Measurements from ENCODE around the gene SENP1. TPM values are rescaled to one million over a fixed set of nuclear protein-coding genes. Genes with fewer than 3 reads are reported as not detected.

Gene SENP1
- total RNA-seq (10 to 100 TPM; 57.3 to 58.8 TPM), polyA plus RNA-seq (13.4 TPM)

DNA sequence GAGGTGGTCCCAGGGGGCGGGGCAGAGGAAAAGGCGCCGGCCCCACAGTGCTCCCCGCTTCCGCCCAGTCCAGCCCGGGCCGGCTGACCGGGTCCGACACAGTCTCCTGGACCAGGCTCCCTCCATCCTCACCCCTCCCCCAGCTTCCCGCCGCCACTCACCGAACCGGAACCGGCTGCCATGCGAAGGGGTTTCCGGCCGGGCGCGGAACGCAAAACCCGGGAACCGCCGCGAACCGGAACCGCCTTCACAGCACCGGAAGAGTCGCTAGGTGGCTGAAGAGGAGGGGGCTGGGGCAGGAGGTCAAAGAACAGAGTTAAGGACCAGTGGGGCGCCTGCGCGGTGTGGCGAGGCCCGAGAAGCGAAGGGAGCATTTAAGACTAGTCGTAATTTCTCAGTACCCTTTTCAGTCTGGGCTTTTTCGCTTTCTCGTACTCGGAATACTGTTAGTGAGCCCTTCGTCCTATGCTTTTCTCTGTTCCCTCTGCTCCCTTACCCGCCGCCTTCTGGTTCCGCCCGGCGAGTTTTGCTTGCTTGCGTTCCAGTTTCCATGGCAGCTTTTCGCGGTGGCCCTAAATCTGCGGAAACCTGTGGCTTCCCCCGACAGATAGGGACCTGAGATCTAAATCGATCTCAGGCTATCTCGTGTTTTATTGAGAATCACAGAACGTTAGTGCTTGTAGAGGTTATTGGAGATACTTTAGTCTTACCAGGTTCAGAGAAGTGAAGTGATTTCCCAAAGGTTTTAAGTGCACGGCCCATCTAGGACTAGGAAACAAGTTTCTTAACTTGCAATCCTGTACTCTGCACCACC is at the start of gene SENP1:
Gene SENP1, minus strand, starts transcription at position 213 of the 814 bp plus-strand sequence. CDS start 4,607 bp downstream, outside the sequence.
- POLR2A ChIA-PET, result interaction anchor here (0.6 to 2.1 kb wide), 4 partner anchors 51 to 746 kb away, joined by 4 to 17 read pairs (median 5); partner anchors contain the start of genes ASB8 and DDX23

DNA sequence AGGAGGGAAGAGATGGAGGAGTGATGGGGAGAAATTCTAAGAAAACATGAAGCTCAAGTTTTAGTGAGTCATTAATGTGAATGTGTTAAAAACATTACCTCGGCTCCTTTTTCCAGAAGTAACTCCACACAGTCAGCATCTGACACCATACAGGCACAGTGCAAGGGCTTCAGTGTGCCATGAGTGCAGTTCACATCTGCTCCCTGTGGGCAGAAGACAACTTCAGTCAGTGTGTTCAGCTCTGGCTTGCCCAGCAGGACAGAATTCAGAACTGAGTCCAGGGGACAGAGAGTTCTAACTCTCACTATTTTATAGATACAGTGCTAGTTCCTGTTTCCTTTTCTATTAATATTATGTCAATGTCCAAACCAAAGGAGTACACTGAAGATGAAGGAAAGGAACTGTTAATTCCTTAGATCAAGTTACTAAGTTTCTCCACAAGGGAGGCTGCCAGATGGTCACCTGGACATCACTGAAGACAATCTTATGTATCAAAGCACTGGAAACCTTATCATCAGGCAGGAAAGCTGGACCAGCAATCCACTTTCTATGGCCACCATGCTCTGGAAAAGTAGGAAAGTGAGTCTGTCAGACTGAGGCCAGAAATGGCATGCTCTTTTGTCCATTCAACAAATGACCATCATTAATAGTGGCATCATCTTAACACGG is 45.4 kb upstream of the SENP1 start:
- H3K27me3 Mint-ChIP-seq, result no peaks in the 10 kb centered on the region
- H3K27me3 ChIP-seq (ENCODE audit: insufficient read depth, low read length, poor library complexity, severe bottlenecking), result no peaks in the 10 kb centered on the region
- ChIA-PET CTCF (no interaction called here), POLR2A (no interaction called here)
- no peak overlapping the region for H3K27ac ChIP-seq (ENCODE audit: low read depth, low read length)
- peaks cover 14 to 30% (median 25%) of the 10 kb centered on the region in 3 donors for H3K4me1 Mint-ChIP-seq
- H3K9me3 Mint-ChIP-seq, result no peaks in the 10 kb centered on the region
- no peaks in the 10 kb centered on the region for H3K9me3 ChIP-seq (ENCODE audit: low read length)
- H3K4me1 ChIP-seq (ENCODE audit: insufficient read depth, low read length), result peaks cover 2% of the 10 kb centered on the region
- H3K36me3 Mint-ChIP-seq, result peaks cover 0 to 75% (median 15%) of the 10 kb centered on the region in 3 donors
- H3K27ac Mint-ChIP-seq, result no peak overlapping the region
- DNase-seq, result no peak
- no peak overlapping the region for H3K4me3 Mint-ChIP-seq
- no peak overlapping the region for H3K4me3 ChIP-seq (ENCODE audit: low read length)
- peaks cover 58% of the 10 kb centered on the region for H3K36me3 ChIP-seq (ENCODE audit: insufficient read depth, low read length)

More for the DNA sequence above, at the start of gene SENP1:
- Mint-ChIP-seq H3K4me1 (peaks cover 40 to 62% (median 51%) of the 10 kb centered on the region in 3 donors), H3K27ac (peak within 1 kb of the TSS; percentile 94 to 100 (median 99)), H3K9me3 (peaks cover 0 to 1% (median 0%) of the 10 kb centered on the region in 5 donors), H3K27me3 (no peaks in the 10 kb centered on the region), H3K4me3 (peak within 1 kb of the TSS; percentile 90 to 98 (median 95)), H3K36me3 (peaks cover 0 to 17% (median 2%) of the 10 kb centered on the region in 3 donors)
- CTCF ChIA-PET, result interaction anchor here (0.6 to 1.9 kb wide), 5 partner anchors 15 to 143 kb away, joined by 3 to 5 read pairs (median 3); partner anchors contain the start of genes ASB8 and TMEM106C
- Histone ChIP-seq H3K27me3 (ENCODE audit: insufficient read depth, low read length, poor library complexity, severe bottlenecking) (no peaks in the 10 kb centered on the region), H3K4me1 (ENCODE audit: insufficient read depth, low read length) (peaks cover 25% of the 10 kb centered on the region), H3K27ac (ENCODE audit: low read depth, low read length) (peak within 1 kb of the TSS; percentile 95), H3K36me3 (ENCODE audit: insufficient read depth, low read length) (no peaks in the 10 kb centered on the region), H3K4me3 (ENCODE audit: low read length) (peak within 1 kb of the TSS; percentile 95), H3K9me3 (ENCODE audit: low read length) (no peaks in the 10 kb centered on the region)
- DNase-seq, result peak; percentile 79 to 92 (median 89)

DNA sequence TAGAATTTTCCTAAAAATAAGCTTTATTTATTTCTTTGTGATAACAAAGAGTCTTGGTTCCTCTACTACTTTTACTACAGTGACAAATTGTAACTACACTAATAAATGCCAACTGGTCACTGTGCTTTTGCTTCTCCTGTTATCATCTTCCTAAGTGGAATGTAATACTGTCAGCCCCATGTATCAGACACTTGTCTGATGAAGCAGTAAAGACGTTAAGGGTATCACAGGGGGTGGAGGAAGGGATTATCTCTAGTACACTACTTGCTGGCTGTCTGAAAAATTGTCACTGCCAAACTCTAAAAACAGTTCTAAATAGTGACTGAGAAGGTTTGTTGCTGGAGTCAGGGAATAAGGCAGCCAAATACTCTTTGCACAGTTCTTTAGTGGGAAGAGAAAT is 40.1 kb upstream of the SENP1 start:
- no peaks in the 10 kb centered on the region for H3K27me3 Mint-ChIP-seq
- H3K9me3 Mint-ChIP-seq, result no peaks in the 10 kb centered on the region
- H3K4me3 Mint-ChIP-seq, result no peak overlapping the region
- Histone ChIP-seq H3K4me3 (ENCODE audit: low read length) (no peak overlapping the region), H3K4me1 (ENCODE audit: insufficient read depth, low read length) (no peaks in the 10 kb centered on the region), H3K27me3 (ENCODE audit: insufficient read depth, low read length, poor library complexity, severe bottlenecking) (no peaks in the 10 kb centered on the region), H3K27ac (ENCODE audit: low read depth, low read length) (no peak overlapping the region), H3K36me3 (ENCODE audit: insufficient read depth, low read length) (peaks cover 37% of the 10 kb centered on the region), H3K9me3 (ENCODE audit: low read length) (no peaks in the 10 kb centered on the region)
- peaks cover 0 to 90% (median 13%) of the 10 kb centered on the region in 3 donors for H3K36me3 Mint-ChIP-seq
- no peak for DNase-seq
- H3K4me1 Mint-ChIP-seq, result peaks cover 0 to 9% (median 3%) of the 10 kb centered on the region in 3 donors
- ChIA-PET CTCF (interaction anchor here (0.9 to 1.3 kb wide), 2 partner anchors 9 to 11 kb away, joined by 4 to 6 read pairs; partner anchors contain the start of gene ASB8), POLR2A (no interaction called here)
- H3K27ac Mint-ChIP-seq, result peak overlapping the region in 1 of 8 donors; percentile 7

DNA sequence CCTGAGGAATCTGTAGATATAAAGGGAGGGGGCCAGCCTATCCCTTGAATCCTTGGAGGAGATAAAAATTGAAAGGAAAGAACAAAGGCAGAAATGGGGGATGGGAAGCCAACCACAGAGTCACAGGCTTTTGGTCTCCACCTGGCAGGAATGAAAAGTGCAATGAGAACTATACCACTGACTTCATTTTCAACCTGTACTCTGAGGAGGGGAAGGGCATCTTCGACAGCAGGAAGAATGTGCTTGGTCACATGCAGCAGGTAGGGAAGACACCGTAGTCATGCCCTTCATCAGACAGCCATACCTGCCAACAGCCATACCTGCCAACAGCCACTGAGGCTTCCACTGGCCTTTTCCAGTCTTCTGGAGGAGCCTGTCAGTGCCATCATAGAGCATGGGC is 38.0 kb upstream of the SENP1 start:
- Mint-ChIP-seq H3K4me3 (no peak overlapping the region), H3K4me1 (peaks cover 0 to 4% (median under 1%) of the 10 kb centered on the region in 3 donors), H3K36me3 (peaks cover 0 to 80% (median 12%) of the 10 kb centered on the region in 3 donors), H3K27me3 (no peaks in the 10 kb centered on the region), H3K27ac (peak overlapping the region in 1 of 8 donors; percentile 52), H3K9me3 (no peaks in the 10 kb centered on the region)
- ChIA-PET POLR2A (interaction anchor here (1.5 kb wide), 1 partner anchor 14 kb away, joined by 3 read pairs; no protein-coding TSS in a partner anchor), CTCF (interaction anchor here (1.2 kb wide), 1 partner anchor 39 kb away, joined by 3 read pairs; the partner anchor contains the start of gene CCDC184)
- Histone ChIP-seq H3K27me3 (ENCODE audit: insufficient read depth, low read length, poor library complexity, severe bottlenecking) (no peaks in the 10 kb centered on the region), H3K9me3 (ENCODE audit: low read length) (no peaks in the 10 kb centered on the region), H3K4me3 (ENCODE audit: low read length) (no peak overlapping the region), H3K36me3 (ENCODE audit: insufficient read depth, low read length) (peaks cover 17% of the 10 kb centered on the region), H3K27ac (ENCODE audit: low read depth, low read length) (no peak overlapping the region), H3K4me1 (ENCODE audit: insufficient read depth, low read length) (no peaks in the 10 kb centered on the region)
- no peak for DNase-seq

DNA sequence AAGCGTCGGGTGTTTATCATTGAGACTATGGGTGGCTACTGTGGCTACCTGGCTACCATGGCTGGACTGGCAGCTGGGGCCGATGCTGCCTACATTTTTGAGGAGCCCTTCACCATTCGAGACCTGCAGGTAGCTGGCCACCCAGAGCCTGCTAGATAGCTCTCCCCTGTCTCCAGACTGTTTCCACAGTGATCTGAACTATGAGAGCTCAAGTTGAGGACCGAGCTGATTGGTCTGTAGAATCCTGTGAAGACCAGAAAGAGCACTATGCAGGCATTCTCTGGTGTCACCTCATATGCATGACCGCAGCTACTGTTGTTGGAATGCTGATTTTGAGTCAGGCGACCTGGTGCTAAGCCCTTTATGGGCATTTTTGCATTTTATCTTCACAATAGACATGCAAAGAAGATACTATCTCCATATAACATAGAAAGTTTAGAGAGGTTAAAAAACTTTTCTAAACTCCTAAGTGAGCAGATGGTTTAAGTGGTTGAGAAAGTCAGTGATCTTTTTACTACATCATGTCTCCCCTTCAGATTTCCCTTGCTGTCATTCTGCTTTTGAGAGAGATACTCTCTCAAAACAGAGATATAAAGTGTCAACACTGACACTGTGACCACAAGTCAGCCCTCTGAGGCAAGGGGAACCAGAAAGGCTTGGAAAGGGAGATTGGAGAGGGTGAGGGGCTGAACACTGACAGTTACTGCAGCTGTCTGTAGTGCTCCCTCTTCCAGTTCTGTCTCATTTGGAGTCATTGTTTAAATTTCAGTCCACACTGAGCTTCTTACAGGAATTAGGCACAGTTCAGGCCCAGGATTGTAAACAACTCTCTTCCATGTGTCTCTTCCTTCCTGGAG is 37.2 kb upstream of the SENP1 start:
- ChIA-PET POLR2A (no interaction called here), CTCF (interaction anchor here (1.1 to 1.5 kb wide), 3 partner anchors 14 to 40 kb away, joined by 3 to 4 read pairs (median 4); partner anchors contain the start of genes ASB8 and CCDC184)
- peaks cover 15% of the 10 kb centered on the region for H3K36me3 ChIP-seq (ENCODE audit: insufficient read depth, low read length)
- Mint-ChIP-seq H3K9me3 (no peaks in the 10 kb centered on the region), H3K4me1 (peaks cover 0 to 4% (median 0%) of the 10 kb centered on the region in 3 donors), H3K27ac (peak overlapping the region in 1 of 8 donors; percentile 23), H3K36me3 (peaks cover 0 to 73% (median 10%) of the 10 kb centered on the region in 3 donors), H3K4me3 (no peak overlapping the region), H3K27me3 (no peaks in the 10 kb centered on the region)
- no peak for DNase-seq
- H3K4me1 ChIP-seq (ENCODE audit: insufficient read depth, low read length), result no peaks in the 10 kb centered on the region
- no peak overlapping the region for H3K27ac ChIP-seq (ENCODE audit: low read depth, low read length)
- H3K9me3 ChIP-seq (ENCODE audit: low read length), result no peaks in the 10 kb centered on the region
- H3K4me3 ChIP-seq (ENCODE audit: low read length), result no peak overlapping the region
- H3K27me3 ChIP-seq (ENCODE audit: insufficient read depth, low read length, poor library complexity, severe bottlenecking), result no peaks in the 10 kb centered on the region

DNA sequence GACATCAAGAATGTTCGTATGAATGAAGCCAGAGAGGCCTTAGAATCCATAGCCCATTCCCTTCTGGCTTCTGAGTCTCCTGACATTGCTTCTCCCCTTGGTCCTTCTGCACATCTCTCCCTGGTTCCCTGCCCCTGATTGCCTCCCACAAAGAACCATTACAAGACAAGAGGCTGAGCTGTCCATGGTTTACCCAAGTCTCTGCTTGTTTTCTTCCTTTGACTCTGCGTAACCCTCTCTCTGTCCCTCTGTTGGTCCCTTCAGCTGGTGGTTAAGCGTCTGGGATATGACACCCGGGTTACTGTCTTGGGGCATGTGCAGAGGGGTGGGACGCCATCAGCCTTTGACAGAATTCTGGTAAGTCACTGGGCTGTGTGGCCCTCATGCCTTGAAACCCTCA is 29.1 kb upstream of the SENP1 start:
- Mint-ChIP-seq H3K9me3 (no peaks in the 10 kb centered on the region), H3K27ac (no peak overlapping the region), H3K36me3 (peaks cover 4 to 59% (median 21%) of the 10 kb centered on the region in 3 donors), H3K4me1 (no peaks in the 10 kb centered on the region), H3K27me3 (no peaks in the 10 kb centered on the region), H3K4me3 (no peak overlapping the region)
- Histone ChIP-seq H3K27ac (ENCODE audit: low read depth, low read length) (no peak overlapping the region), H3K4me3 (ENCODE audit: low read length) (no peak overlapping the region), H3K27me3 (ENCODE audit: insufficient read depth, low read length, poor library complexity, severe bottlenecking) (no peaks in the 10 kb centered on the region), H3K4me1 (ENCODE audit: insufficient read depth, low read length) (no peaks in the 10 kb centered on the region), H3K36me3 (ENCODE audit: insufficient read depth, low read length) (no peaks in the 10 kb centered on the region), H3K9me3 (ENCODE audit: low read length) (no peaks in the 10 kb centered on the region)
- ChIA-PET CTCF (no interaction called here), POLR2A (no interaction called here)
- no peak for DNase-seq

DNA sequence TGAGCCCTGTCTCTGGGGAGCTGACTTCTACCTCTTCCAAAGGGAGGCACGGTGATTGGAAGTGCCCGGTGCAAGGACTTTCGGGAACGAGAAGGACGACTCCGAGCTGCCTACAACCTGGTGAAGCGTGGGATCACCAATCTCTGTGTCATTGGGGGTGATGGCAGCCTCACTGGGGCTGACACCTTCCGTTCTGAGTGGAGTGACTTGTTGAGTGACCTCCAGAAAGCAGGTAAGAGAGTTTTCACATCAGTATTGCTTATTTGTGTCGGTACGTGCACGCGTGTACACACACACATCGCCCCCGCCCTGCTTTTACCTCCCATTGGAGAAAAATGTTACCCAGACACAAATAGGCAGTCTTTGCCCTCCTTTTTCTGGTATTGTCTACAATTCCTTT is 26.9 kb upstream of the SENP1 start:
- Mint-ChIP-seq H3K9me3 (no peaks in the 10 kb centered on the region), H3K27me3 (no peaks in the 10 kb centered on the region), H3K27ac (peak overlapping the region in 2 of 8 donors; percentile 10 to 14), H3K4me3 (no peak overlapping the region), H3K36me3 (peaks cover 4 to 58% (median 20%) of the 10 kb centered on the region in 3 donors), H3K4me1 (no peaks in the 10 kb centered on the region)
- POLR2A ChIA-PET, result no interaction called here
- Histone ChIP-seq H3K4me1 (ENCODE audit: insufficient read depth, low read length) (no peaks in the 10 kb centered on the region), H3K4me3 (ENCODE audit: low read length) (no peak overlapping the region), H3K27me3 (ENCODE audit: insufficient read depth, low read length, poor library complexity, severe bottlenecking) (no peaks in the 10 kb centered on the region), H3K27ac (ENCODE audit: low read depth, low read length) (no peak overlapping the region), H3K9me3 (ENCODE audit: low read length) (no peaks in the 10 kb centered on the region), H3K36me3 (ENCODE audit: insufficient read depth, low read length) (no peaks in the 10 kb centered on the region)
- CTCF ChIA-PET, result interaction anchor here (0.9 kb wide), 1 partner anchor 15 kb away, joined by 3 read pairs; no protein-coding TSS in a partner anchor
- DNase-seq, result no peak

Data from CD8-positive, alpha-beta memory T cell (primary cell).